Superior temporal gyrus (tissue), 1 donor: ENCODE measurements around the gene TP53TG3E.
"Not testable (repeated sequence)": the region's sequence is repeated elsewhere in the genome, so short reads cannot be mapped to it uniquely, and the experiment has no call there.

Source experiments
- DNase-seq: peaks from one replicate; pipeline ENCODE4 v3.0.0-alpha.2; 2016; ENCODE audit errors: extremely low spot score

The TP53TG3E gene, protein sequence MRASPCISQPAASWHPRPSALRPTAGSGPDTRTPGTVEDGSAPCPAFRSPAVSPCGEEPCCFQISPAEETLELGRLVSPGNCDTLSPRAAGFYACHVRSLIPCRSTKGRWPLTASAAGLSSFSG

DNA sequence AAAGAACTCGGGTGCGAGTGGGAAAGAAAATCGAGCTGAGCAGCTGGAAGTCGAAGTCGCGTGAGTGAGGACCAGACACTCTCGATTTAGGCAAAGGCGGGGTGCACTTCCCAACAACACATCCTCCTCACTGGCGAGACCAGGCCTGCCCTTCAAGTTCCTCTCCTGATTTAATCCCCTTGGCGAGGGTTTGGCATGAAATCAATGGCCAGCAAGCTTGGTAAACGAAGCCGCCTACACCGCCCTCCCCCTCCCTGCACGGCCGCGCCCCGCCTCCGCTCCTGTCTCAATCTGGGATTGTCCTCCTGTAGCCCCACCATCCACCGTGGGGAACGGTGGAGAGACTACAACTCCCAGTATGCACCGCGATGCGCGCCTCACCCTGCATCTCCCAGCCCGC is at the start of gene TP53TG3E:
Gene TP53TG3E (plus strand): TSS at position 301 of the 400 bp plus-strand sequence. CDS start 68 bp downstream, at position 369.
- DNase-seq, result not testable (repeated sequence)

DNA sequence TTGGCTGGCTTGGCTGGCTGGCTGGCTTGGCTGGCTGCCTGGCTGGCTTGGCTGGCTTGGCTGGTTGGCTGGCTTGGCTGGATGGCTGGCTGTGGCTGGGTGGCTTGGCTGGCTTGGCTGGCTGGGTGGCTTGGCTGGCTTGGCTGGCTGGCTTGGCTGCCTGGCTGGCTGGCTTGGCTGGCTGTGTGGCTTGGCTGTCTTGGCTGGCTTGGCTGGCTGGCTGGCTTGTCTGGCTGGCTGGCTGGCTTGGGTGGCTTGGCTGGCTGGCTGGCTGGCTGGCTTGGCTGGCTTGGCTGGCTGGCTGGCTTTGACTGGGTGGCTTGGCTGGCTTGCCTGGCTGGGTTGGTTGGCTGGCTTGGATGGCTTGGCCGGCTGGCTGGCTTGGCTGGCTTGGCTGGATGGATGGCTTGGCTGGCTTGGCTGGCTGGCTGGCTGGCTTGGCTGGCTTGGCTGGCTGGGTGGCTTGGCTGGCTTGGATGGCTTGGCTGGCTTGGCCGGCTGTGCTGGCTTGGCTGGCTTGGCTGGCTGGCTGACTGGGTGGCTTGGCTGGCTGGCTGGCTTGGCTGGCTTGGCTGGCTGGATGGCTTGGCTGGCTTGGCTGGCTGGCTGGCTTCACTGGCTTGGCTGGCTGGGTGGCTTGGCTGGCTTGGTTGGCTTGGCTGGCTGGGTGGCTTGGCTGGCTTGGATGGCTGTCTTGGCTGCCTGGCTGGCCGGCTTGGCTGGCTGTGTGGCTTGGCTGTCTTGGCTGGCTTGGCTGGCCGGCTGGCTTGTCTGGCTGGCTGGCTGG is 32.3 kb downstream of the TP53TG3E start:
- not testable (repeated sequence) for DNase-seq

DNA sequence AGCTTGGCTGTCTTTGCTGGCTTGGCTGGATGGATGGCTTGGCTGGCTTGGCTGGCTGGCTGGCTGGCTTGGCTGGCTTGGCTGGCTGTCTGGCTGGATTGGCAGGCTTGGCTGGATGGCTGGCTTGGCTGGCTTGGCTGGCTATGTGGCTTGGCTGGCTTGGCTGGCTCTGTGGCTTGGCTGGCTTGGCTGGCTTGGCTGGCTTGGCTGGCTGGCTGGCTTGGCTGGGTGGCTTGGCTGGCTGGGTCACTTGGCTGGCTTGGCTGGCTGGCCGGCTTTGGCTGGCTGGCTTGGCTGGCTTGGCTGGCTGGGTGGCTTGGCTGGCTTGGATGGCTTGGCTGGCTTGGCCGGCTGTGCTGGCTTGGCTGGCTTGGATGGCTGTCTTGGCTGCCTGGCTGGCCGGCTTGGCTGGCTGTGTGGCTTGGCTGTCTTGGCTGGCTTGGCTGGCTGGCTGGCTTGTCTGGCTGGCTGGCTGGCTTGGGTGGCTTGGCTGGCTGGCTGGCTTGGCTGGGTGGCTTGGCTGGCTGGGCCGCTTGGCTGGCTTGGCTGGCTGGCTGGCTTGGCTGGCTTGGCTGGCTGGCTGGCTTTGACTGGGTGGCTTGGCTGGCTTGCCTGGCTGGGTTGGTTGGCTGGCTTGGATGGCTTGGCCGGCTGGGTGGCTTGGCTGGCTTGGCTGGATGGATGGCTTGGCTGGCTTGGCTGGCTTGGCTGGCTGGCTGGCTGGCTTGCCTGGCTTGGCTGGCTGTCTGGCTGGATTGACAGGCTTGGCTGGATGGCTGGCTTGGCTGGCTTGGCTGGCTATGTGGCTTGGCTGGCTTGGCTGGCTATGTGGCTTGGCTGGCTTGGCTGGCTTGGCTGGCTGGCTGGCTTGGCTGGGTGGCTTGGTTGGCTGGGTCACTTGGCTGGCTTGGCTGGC is 33.8 kb downstream of the TP53TG3E start:
- not testable (repeated sequence) for DNase-seq

DNA sequence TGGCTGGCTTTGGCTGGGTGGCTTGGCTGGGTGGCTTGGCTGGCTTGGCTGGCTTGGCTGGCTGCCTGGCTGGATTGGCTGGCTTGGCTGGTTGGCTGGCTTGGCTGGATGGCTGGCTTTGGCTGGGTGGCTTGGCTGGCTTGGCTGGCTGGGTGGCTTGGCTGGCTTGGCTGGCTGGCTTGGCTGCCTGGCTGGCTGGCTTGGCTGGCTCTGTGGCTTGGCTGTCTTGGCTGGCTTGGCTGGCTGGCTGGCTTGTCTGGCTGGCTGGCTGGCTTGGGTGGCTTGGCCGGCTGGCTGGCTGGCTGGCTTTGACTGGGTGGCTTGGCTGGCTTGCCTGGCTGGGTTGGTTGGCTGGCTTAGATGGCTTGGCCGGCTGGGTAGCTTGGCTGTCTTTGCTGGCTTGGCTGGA is 34.4 kb downstream of the TP53TG3E start:
- not testable (repeated sequence) for DNase-seq

DNA sequence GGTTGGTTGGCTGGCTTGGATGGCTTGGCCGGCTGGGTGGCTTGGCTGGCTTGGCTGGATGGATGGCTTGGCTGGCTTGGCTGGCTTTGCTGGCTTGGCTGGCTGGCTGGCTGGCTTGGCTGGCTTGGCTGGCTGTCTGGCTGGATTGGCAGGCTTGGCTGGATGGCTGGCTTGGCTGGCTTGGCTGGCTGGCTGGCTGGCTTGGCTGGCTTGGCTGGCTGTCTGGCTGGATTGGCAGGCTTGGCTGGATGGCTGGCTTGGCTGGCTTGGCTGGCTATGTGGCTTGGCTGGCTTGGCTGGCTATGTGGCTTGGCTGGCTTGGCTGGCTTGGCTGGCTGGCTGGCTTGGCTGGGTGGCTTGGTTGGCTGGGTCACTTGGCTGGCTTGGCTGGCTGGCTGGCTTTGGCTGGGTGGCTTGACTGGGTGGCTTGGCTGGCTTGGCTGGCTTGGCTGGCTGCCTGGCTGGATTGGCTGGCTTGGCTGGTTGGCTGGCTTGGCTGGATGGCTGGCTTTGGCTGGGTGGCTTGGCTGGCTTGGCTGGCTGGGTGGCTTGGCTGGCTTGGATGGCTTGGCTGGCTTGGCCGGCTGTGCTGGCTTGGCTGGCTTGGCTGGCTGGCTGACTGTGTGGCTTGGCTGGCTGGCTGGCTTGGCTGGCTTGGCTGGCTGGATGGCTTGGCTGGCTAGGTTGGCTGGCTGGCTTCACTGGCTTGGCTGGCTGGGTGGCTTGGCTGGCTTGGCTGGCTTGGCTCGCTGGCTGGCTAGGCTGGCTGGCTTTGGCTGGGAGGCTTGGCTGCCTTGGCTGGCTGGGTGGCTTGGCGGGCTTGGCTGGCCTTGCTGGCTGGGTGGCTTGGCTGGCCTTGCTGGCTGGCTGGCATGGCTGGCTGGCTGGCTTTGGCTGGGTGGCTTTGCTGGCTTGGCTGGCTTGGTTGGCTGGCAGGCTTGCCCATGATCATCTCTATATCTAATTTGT is 35.3 kb downstream of the TP53TG3E start:
- DNase-seq, result not testable (repeated sequence)
